HCT116 (cell line): ENCODE data around the gene MAPK8IP3. TPM values are rescaled to one million over a fixed set of nuclear protein-coding genes. Genes with fewer than 3 reads are reported as not detected.

Source experiments
- ATAC-seq: fragments of 200-7000 bp; cut with Tn5 transposase; 2 replicates; pipeline ENCODE4 v1.9.1; 2020; ENCODE audit warnings: mild to moderate bottlenecking, moderate library complexity
- BruUV-seq: library from RNA; stranded (reverse); fragments of 400-500 nt; replicated peaks from 2 replicates; lab custom pipeline; 2021; lab: Mats Ljungman, UMichigan
- CTCF ChIA-PET: fragments of 300-600 bp; sonication (Branson Sonifier 250); formaldehyde crosslinking; loops from one replicate; lab custom pipeline; 2021; ENCODE audit warnings: antibody characterized with exemption; lab: Charles Lee
- POLR2A ChIA-PET: fragments of 300-600, 350-600 bp; sonication (Branson Sonifier 250); formaldehyde crosslinking; loops from one replicate; lab custom pipeline; 2021; ENCODE audit warnings: antibody characterized with exemption; lab: Charles Lee
- RAD21 ChIA-PET, 2 experiments: fragments of 300-600 bp; sonication (Branson Sonifier 250); formaldehyde crosslinking; loops; one replicate each; lab custom pipeline; 2023; ENCODE audit warnings: low total read pairs in 2 of 2; ENCODE audit not compliant: uncharacterized antibody in 2 of 2, unreplicated experiment in 2 of 2, low non-redundant PET in 1 of 2; lab: Charles Lee
- DNase-seq: peaks from one replicate; pipeline ENCODE4 v3.0.0-alpha.2; 2010; ENCODE audit warnings: low read depth, low spot score
- H2AFZ ChIP-seq: fragments of 200-600 bp; shearing (Covaris generic), sonication (generic); 2 replicates; pipeline ENCODE4 v1.6.1; 2017; ENCODE audit warnings: low read depth, mixed run types, mixed read lengths, antibody characterized with exemption, low read length; ENCODE audit not compliant: poor library complexity, severe bottlenecking
- H3K27ac ChIP-seq: 2 replicates; pipeline ENCODE4 v1.5.1; 2012; ENCODE audit warnings: low read depth, low read length
- H3K27me3 ChIP-seq: fragments of 200-600 bp; sonication (generic); 2 replicates; pipeline ENCODE4 v1.6.1; 2016; ENCODE audit warnings: mixed run types, low read length, mixed read lengths; ENCODE audit not compliant: insufficient read depth
- H3K36me3 ChIP-seq, 2 experiments: fragments of 200-500 bp in 1 of 2; fragments of 200-600 bp in 1 of 2; sonication (Bioruptor generic) in 1 of 2; sonication (generic) in 1 of 2; 2 replicates each; pipeline versions ENCODE4 v1.5.1 to v1.6.1; 2014 to 2016; ENCODE audit warnings: low read length in 2 of 2, inconsistent platforms in 1 of 2, mixed read lengths in 1 of 2, mixed run types in 1 of 2; ENCODE audit not compliant: insufficient read depth in 2 of 2, control insufficient read depth in 1 of 2
- H3K4me1 ChIP-seq, 2 experiments: fragments of 200-600 bp in 1 of 2; sonication (generic) in 1 of 2; 2 replicates each; pipeline versions ENCODE4 v1.5.1 to v1.6.1; 2012 to 2017; ENCODE audit warnings: low read length in 2 of 2, inconsistent platforms in 1 of 2, mild to moderate bottlenecking in 1 of 2, mixed read lengths in 1 of 2, mixed run types in 1 of 2, moderate library complexity in 1 of 2; ENCODE audit not compliant: insufficient read depth in 2 of 2, control insufficient read depth in 1 of 2
- H3K4me2 ChIP-seq: fragments of 200-600 bp; sonication (generic); 2 replicates; pipeline ENCODE4 v1.6.1; 2017; ENCODE audit warnings: mixed run types, low read length, mixed read lengths
- H3K4me3 ChIP-seq, 2 experiments: fragments of 200-600 bp in 1 of 2; sonication (generic) in 1 of 2; replicated peaks in 1 of 2; 2 replicates each; pipeline ENCODE4 v1.5.1; 2011 to 2016; ENCODE audit warnings: low read length in 2 of 2, control low read depth in 1 of 2, low read depth in 1 of 2, mild to moderate bottlenecking in 1 of 2, mixed read lengths in 1 of 2, mixed run types in 1 of 2
- H3K79me2 ChIP-seq: fragments of 200-600 bp; sonication (generic); 2 replicates; pipeline ENCODE4 v1.6.1; 2017; ENCODE audit warnings: mild to moderate bottlenecking, mixed run types, low read length, moderate library complexity, mixed read lengths; ENCODE audit not compliant: insufficient read depth
- H3K9ac ChIP-seq: fragments of 200-600 bp; sonication (generic); 2 replicates; pipeline ENCODE4 v1.6.1; 2016; ENCODE audit warnings: low read length, mixed read lengths
- H3K9me2 ChIP-seq: fragments of 200-600 bp; sonication (generic), shearing (Covaris generic); 2 replicates; pipeline ENCODE4 v1.6.1; 2017; ENCODE audit warnings: mixed run types, mild to moderate bottlenecking, moderate library complexity; ENCODE audit not compliant: insufficient read depth
- H3K9me3 ChIP-seq, 2 experiments: fragments of 200-500 bp in 1 of 2; fragments of 200-600 bp in 1 of 2; sonication (Bioruptor generic) in 1 of 2; sonication (generic) in 1 of 2; 2 replicates each; pipeline ENCODE4 v1.6.1; 2014 to 2017; ENCODE audit warnings: low read length in 2 of 2, mixed read lengths in 2 of 2, inconsistent platforms in 1 of 2, low read depth in 1 of 2, mild to moderate bottlenecking in 1 of 2, mixed run types in 1 of 2, moderate library complexity in 1 of 2; ENCODE audit not compliant: control insufficient read depth in 1 of 2, insufficient read depth in 1 of 2
- H4K20me1 ChIP-seq: fragments of 200-600 bp; sonication (generic), shearing (Covaris generic); 2 replicates; pipeline ENCODE4 v1.6.1; 2017; ENCODE audit warnings: mixed run types, mild to moderate bottlenecking, moderate library complexity; ENCODE audit not compliant: insufficient read depth
- ATF3 ChIP-seq: IDR thresholded peaks from 2 replicates; pipeline ENCODE4 v1.6.1; 2012
- CEBPB ChIP-seq: IDR thresholded peaks from 2 replicates; pipeline ENCODE4 v1.6.1; 2012; ENCODE audit warnings: low read depth
- EZH2 ChIP-seq: fragments of 200-600 bp; sonication (generic); IDR thresholded peaks from 2 replicates; pipeline ENCODE4 v1.6.1; 2017; ENCODE audit warnings: antibody characterized with exemption, mixed run types
- EZH2phosphoT487 ChIP-seq: fragments of 200-600 bp; IDR thresholded peaks from 2 replicates; pipeline ENCODE4 v1.6.1; 2018; ENCODE audit warnings: antibody characterized with exemption, borderline replicate concordance
- JUND ChIP-seq: IDR thresholded peaks from 2 replicates; pipeline ENCODE4 v1.6.1; 2012
- POLR2A ChIP-seq: IDR thresholded peaks from 2 replicates; pipeline ENCODE4 v1.7.0; 2011; ENCODE audit warnings: borderline replicate concordance; ENCODE audit not compliant: insufficient read depth, insufficient read length; ENCODE audit errors: extremely low read depth
- SP1 ChIP-seq: IDR thresholded peaks from 2 replicates; pipeline ENCODE4 v1.6.1; 2012; ENCODE audit warnings: low read depth
- YY1 ChIP-seq: IDR thresholded peaks from 2 replicates; pipeline ENCODE4 v1.6.1; 2011; ENCODE audit warnings: low read length, low read depth, moderate library complexity, mild to moderate bottlenecking; ENCODE audit not compliant: insufficient replicate concordance; ENCODE audit errors: extremely low read depth
- ZBTB33 ChIP-seq: IDR thresholded peaks from 2 replicates; pipeline ENCODE4 v1.6.1; 2011; ENCODE audit warnings: mild to moderate bottlenecking, low read length, moderate library complexity; ENCODE audit not compliant: insufficient replicate concordance; ENCODE audit errors: extremely low read depth
- ZFX ChIP-seq: fragments of 450-650 bp; IDR thresholded peaks from 2 replicates; pipeline ENCODE4 v1.6.1; 2017
- intact Hi-C: fragments of 100-400 bp; cut with micrococcal nuclease; formaldehyde crosslinking; loops from 2 replicates; pipeline ENCODE4 v1.10.0; 2022
- total RNA-seq: library from RNA; stranded (reverse); gene quantifications from one replicate; pipeline ENCODE4 v1.2.1, GENCODE V29; 2021; ENCODE audit not compliant: unreplicated experiment

Gene MAPK8IP3
- total RNA-seq, 1 experiment from 2014 or later = 75.3 TPM

- Histone ChIP-seq H3K4me1 (peaks cover 11 to 20% of the 10 kb centered on the region in 2 experiments), H3K27me3 (no peaks in the 10 kb centered on the region), H3K27ac (peak overlapping the region; percentile 82), H3K36me3 (peaks cover 7 to 8% of the 10 kb centered on the region in 2 experiments; a peak in 1 of 4 replicates), H2AFZ (no peak overlapping the region), H3K79me2 (peaks cover 53% of the 10 kb centered on the region), H3K4me3 (peak overlapping the region; percentile 62 to 96), H3K9ac (peak overlapping the region; percentile 87), H3K4me2 (peak overlapping the region; percentile 97), H3K9me2 (no peaks in the 10 kb centered on the region), H4K20me1 (peaks cover 3% of the 10 kb centered on the region; the same call in 1 of the 2 replicates), H3K9me3 (no peaks in the 10 kb centered on the region)
- TF ChIP-seq EZH2phosphoT487 (no peak), EZH2 (no peak), ZFX (peak; percentile 64; the same call in 1 of the 2 replicates), POLR2A (no peak), SP1 (no peak)
- CTCF ChIA-PET = interaction anchor here (0.9 to 1.7 kb wide), 15 partner anchors 9 to 76 kb away, joined by 3 to 12 read pairs (median 5); partner anchors contain the start of genes EME2, JPT2, MRPS34 and NUBP2
- BruUV-seq = no TSS peak
- POLR2A ChIA-PET = interaction anchor here (0.6 to 1.8 kb wide), 4 partner anchors 8 to 29 kb away, joined by 3 to 7 read pairs (median 3); partner anchors contain the start of gene JPT2
- intact Hi-C loops = loop anchor here (1.0 kb wide), 1 partner anchor 28 kb away; the partner anchor contains the start of gene JPT2
- DNase-seq = no peak
- ATAC-seq = peak; percentile 52
- RAD21 ChIA-PET = no interaction called here
Observed at GRCh38 chr16:1706386-1707192, 594 bp downstream of the MAPK8IP3 start.

GRCh38 chr16:1707193-1707790 is 1.3 kb downstream of the MAPK8IP3 start:
- RAD21 ChIA-PET = no interaction called here
- Histone ChIP-seq H4K20me1 (peaks cover 3% of the 10 kb centered on the region; the same call in 1 of the 2 replicates), H3K36me3 (peaks cover 3 to 4% of the 10 kb centered on the region in 2 experiments; a peak in 1 of 4 replicates), H3K79me2 (peaks cover 59% of the 10 kb centered on the region), H3K4me2 (peak overlapping the region; percentile 97), H3K27me3 (no peaks in the 10 kb centered on the region), H2AFZ (no peak overlapping the region), H3K4me3 (peak overlapping the region; percentile 62 to 96), H3K9me3 (no peaks in the 10 kb centered on the region), H3K27ac (peak overlapping the region; percentile 27; the same call in 1 of the 2 replicates), H3K4me1 (peaks cover 11 to 20% of the 10 kb centered on the region in 2 experiments), H3K9me2 (no peaks in the 10 kb centered on the region)
- POLR2A ChIA-PET = interaction anchor here (0.6 kb wide), 1 partner anchor 18 kb away, joined by 3 read pairs; no protein-coding TSS in a partner anchor
- CTCF ChIA-PET = interaction anchor here (1.2 kb wide), 1 partner anchor 16 kb away, joined by 6 read pairs; no protein-coding TSS in a partner anchor
- intact Hi-C loops = no loop called here
- no TSS peak for BruUV-seq
- TF ChIP-seq YY1 = no peak
- no peak for TF ChIP-seq JUND
- no peak for TF ChIP-seq EZH2
- TF ChIP-seq ZBTB33 = no peak
- TF ChIP-seq ZFX = no peak
- no peak for TF ChIP-seq SP1
- TF ChIP-seq ATF3 = no peak
- no peak for TF ChIP-seq CEBPB
- TF ChIP-seq, all 23 proteins: peak for 0
- DNase-seq (no peak), ATAC-seq (no peak)
- H3K9ac ChIP-seq = peak overlapping the region; percentile 87
